ENCODE data around the gene TENM4.

The TENM4 gene

GRCh38 chr11:78975081-78975480, 465.7 kb downstream of the TENM4 start:
- DNase-seq: no peak
- in situ Hi-C loops (cut with HindIII; ENCODE audit: low pct_ligation_motif_present, low pct_unique_long_range_greater_than_20kb, low sequenced_read_pairs): no loop called here

GRCh38 chr11:78973876-78974275, 467.0 kb downstream of the TENM4 start:
- in situ Hi-C loops (cut with HindIII; ENCODE audit: low pct_ligation_motif_present, low pct_unique_long_range_greater_than_20kb, low sequenced_read_pairs): no loop called here
- no peak for DNase-seq

GRCh38 chr11:78972590-78972989, 468.2 kb downstream of the TENM4 start:
- DNase-seq: no peak
- in situ Hi-C loops (cut with HindIII; ENCODE audit: low pct_ligation_motif_present, low pct_unique_long_range_greater_than_20kb, low sequenced_read_pairs): no loop called here

GRCh38 chr11:78972177-78972576, 468.7 kb downstream of the TENM4 start:
- no peak for DNase-seq
- in situ Hi-C loops (cut with HindIII; ENCODE audit: low pct_ligation_motif_present, low pct_unique_long_range_greater_than_20kb, low sequenced_read_pairs): no loop called here

GRCh38 chr11:78967811-78968210, 473.0 kb downstream of the TENM4 start:
- in situ Hi-C loops (cut with HindIII; ENCODE audit: low pct_ligation_motif_present, low pct_unique_long_range_greater_than_20kb, low sequenced_read_pairs): no loop called here
- no peak for DNase-seq

GRCh38 chr11:78965432-78965831, 475.4 kb downstream of the TENM4 start:
- DNase-seq: no peak
- in situ Hi-C loops (cut with HindIII; ENCODE audit: low pct_ligation_motif_present, low pct_unique_long_range_greater_than_20kb, low sequenced_read_pairs): no loop called here

- in situ Hi-C loops (cut with HindIII; ENCODE audit: low pct_ligation_motif_present, low pct_unique_long_range_greater_than_20kb, low sequenced_read_pairs): no loop called here
- DNase-seq: no peak
Observed at GRCh38 chr11:78961937-78962701, 478.7 kb downstream of the TENM4 start.

- in situ Hi-C loops (cut with HindIII; ENCODE audit: low pct_ligation_motif_present, low pct_unique_long_range_greater_than_20kb, low sequenced_read_pairs): no loop called here
- DNase-seq: no peak
Observed at GRCh38 chr11:78961247-78961646, 479.6 kb downstream of the TENM4 start.

- DNase-seq: no peak
- in situ Hi-C loops (cut with HindIII; ENCODE audit: low pct_ligation_motif_present, low pct_unique_long_range_greater_than_20kb, low sequenced_read_pairs): no loop called here
Observed at GRCh38 chr11:78958444-78958843, 482.4 kb downstream of the TENM4 start.

- in situ Hi-C loops (cut with HindIII; ENCODE audit: low pct_ligation_motif_present, low pct_unique_long_range_greater_than_20kb, low sequenced_read_pairs): no loop called here
- no peak for DNase-seq
Observed at GRCh38 chr11:78957476-78958245, 483.2 kb downstream of the TENM4 start.

GRCh38 chr11:78954696-78955095, 486.1 kb downstream of the TENM4 start:
- in situ Hi-C loops (cut with HindIII; ENCODE audit: low pct_ligation_motif_present, low pct_unique_long_range_greater_than_20kb, low sequenced_read_pairs): no loop called here
- no peak for DNase-seq

- in situ Hi-C loops (cut with HindIII; ENCODE audit: low pct_ligation_motif_present, low pct_unique_long_range_greater_than_20kb, low sequenced_read_pairs): no loop called here
- no peak for DNase-seq
Observed at GRCh38 chr11:78954261-78954660, 486.6 kb downstream of the TENM4 start.

- DNase-seq: no peak
- in situ Hi-C loops (cut with HindIII; ENCODE audit: low pct_ligation_motif_present, low pct_unique_long_range_greater_than_20kb, low sequenced_read_pairs): no loop called here
Observed at GRCh38 chr11:78952890-78953289, 487.9 kb downstream of the TENM4 start.

- no peak for DNase-seq
- in situ Hi-C loops (cut with HindIII; ENCODE audit: low pct_ligation_motif_present, low pct_unique_long_range_greater_than_20kb, low sequenced_read_pairs): no loop called here
Observed at GRCh38 chr11:78952175-78952574, 488.7 kb downstream of the TENM4 start.

GRCh38 chr11:78949976-78950690, 490.7 kb downstream of the TENM4 start:
- in situ Hi-C loops (cut with HindIII; ENCODE audit: low pct_ligation_motif_present, low pct_unique_long_range_greater_than_20kb, low sequenced_read_pairs): no loop called here
- DNase-seq: no peak

GRCh38 chr11:78946945-78947902, 493.6 kb downstream of the TENM4 start:
- no peak for DNase-seq
- in situ Hi-C loops (cut with HindIII; ENCODE audit: low pct_ligation_motif_present, low pct_unique_long_range_greater_than_20kb, low sequenced_read_pairs): no loop called here

- in situ Hi-C loops (cut with HindIII; ENCODE audit: low pct_ligation_motif_present, low pct_unique_long_range_greater_than_20kb, low sequenced_read_pairs): no loop called here
- DNase-seq: no peak
Observed at GRCh38 chr11:78943841-78944240, 497.0 kb downstream of the TENM4 start.

- DNase-seq: no peak
- in situ Hi-C loops (cut with HindIII; ENCODE audit: low pct_ligation_motif_present, low pct_unique_long_range_greater_than_20kb, low sequenced_read_pairs): no loop called here
Observed at GRCh38 chr11:78943154-78943553, 497.7 kb downstream of the TENM4 start.

All from ACHN (cell line).